ENCODE measurements around the gene CHAT. TPM values are rescaled to one million over a fixed set of nuclear protein-coding genes. Genes with fewer than 3 reads are reported as not detected.

Gene CHAT
- polyA plus RNA-seq, 1 donor from 2014 or later, result not detected

GRCh38 chr10:49624629-49625028 is 10.8 kb downstream of the CHAT start:
- H3K79me2 ChIP-seq (replicated peaks; ENCODE audit: insufficient read depth, low read length), result no peaks in the 10 kb centered on the region
- H3K9me2 ChIP-seq (ENCODE audit: insufficient read depth, low read length), result no peaks in the 10 kb centered on the region
- H3K27ac ChIP-seq (ENCODE audit: low read length), result no peak overlapping the region
- peaks cover 3% of the 10 kb centered on the region for H3K27me3 ChIP-seq (ENCODE audit: insufficient read depth, low read depth, low read length)
- no peak overlapping the region for H3K9ac ChIP-seq (ENCODE audit: low read length)
- no peak overlapping the region for H3K4me2 ChIP-seq (ENCODE audit: low read length)
- no peak overlapping the region for H2AFZ ChIP-seq (ENCODE audit: low read depth, low read length)
- H3F3A ChIP-seq (ENCODE audit: insufficient read depth, low read length, poor library complexity, severe bottlenecking), result no peaks in the 10 kb centered on the region
- TF ChIP-seq POLR2AphosphoS5 (IDR thresholded peaks at IDR 0.05), result no peak
- TF ChIP-seq REST (IDR thresholded peaks at IDR 0.05; ENCODE audit: borderline replicate concordance), result no peak
- no peak for TF ChIP-seq EP300 (conservative IDR thresholded peaks at IDR 0.05; ENCODE audit: poor library complexity, severe bottlenecking)
- TF ChIP-seq SMC3 (conservative IDR thresholded peaks at IDR 0.05; ENCODE audit: poor library complexity), result no peak
- TF ChIP-seq RAD21 (conservative IDR thresholded peaks at IDR 0.05), result no peak
- TF ChIP-seq CTCF (IDR thresholded peaks at IDR 0.05; ENCODE audit: poor library complexity, severe bottlenecking), result no peak
- no peak for TF ChIP-seq TAF1 (IDR thresholded peaks at IDR 0.05; ENCODE audit: low read depth)
- no peak for TF ChIP-seq MXI1 (conservative IDR thresholded peaks at IDR 0.05; ENCODE audit: poor library complexity, severe bottlenecking)
- TF ChIP-seq EZH2 (IDR thresholded peaks at IDR 0.05; ENCODE audit: borderline replicate concordance, insufficient read depth, low read length, poor library complexity, severe bottlenecking), result no peak
- no peaks in the 10 kb centered on the region for H4K20me1 ChIP-seq (ENCODE audit: insufficient read depth)
- no peaks in the 10 kb centered on the region for H3K36me3 ChIP-seq (ENCODE audit: insufficient read depth, low read length)
- H3K9me3 ChIP-seq (ENCODE audit: low read length), result no peaks in the 10 kb centered on the region
- H3K4me3 ChIP-seq (ENCODE audit: low read length), result no peak overlapping the region

GRCh38 chr10:49625411-49625810 is 11.6 kb downstream of the CHAT start:
- H3K27me3 ChIP-seq (ENCODE audit: insufficient read depth, low read depth, low read length), result no peaks in the 10 kb centered on the region
- H3K79me2 ChIP-seq (replicated peaks; ENCODE audit: insufficient read depth, low read length), result no peaks in the 10 kb centered on the region
- no peaks in the 10 kb centered on the region for H4K20me1 ChIP-seq (ENCODE audit: insufficient read depth)
- no peaks in the 10 kb centered on the region for H3K9me2 ChIP-seq (ENCODE audit: insufficient read depth, low read length)
- no peaks in the 10 kb centered on the region for H3F3A ChIP-seq (ENCODE audit: insufficient read depth, low read length, poor library complexity, severe bottlenecking)
- no peak overlapping the region for H3K27ac ChIP-seq (ENCODE audit: low read length)
- H3K9ac ChIP-seq (ENCODE audit: low read length), result no peak overlapping the region
- H3K4me2 ChIP-seq (ENCODE audit: low read length), result no peak overlapping the region
- H3K36me3 ChIP-seq (ENCODE audit: insufficient read depth, low read length), result no peaks in the 10 kb centered on the region
- no peaks in the 10 kb centered on the region for H3K9me3 ChIP-seq (ENCODE audit: low read length)
- no peak overlapping the region for H3K4me3 ChIP-seq (ENCODE audit: low read length)
- H2AFZ ChIP-seq (ENCODE audit: low read depth, low read length), result no peak overlapping the region
- no peak for TF ChIP-seq MXI1 (conservative IDR thresholded peaks at IDR 0.05; ENCODE audit: poor library complexity, severe bottlenecking)
- TF ChIP-seq SMC3 (conservative IDR thresholded peaks at IDR 0.05; ENCODE audit: poor library complexity), result no peak
- TF ChIP-seq CTCF (IDR thresholded peaks at IDR 0.05; ENCODE audit: poor library complexity, severe bottlenecking), result no peak
- TF ChIP-seq EZH2 (IDR thresholded peaks at IDR 0.05; ENCODE audit: borderline replicate concordance, insufficient read depth, low read length, poor library complexity, severe bottlenecking), result no peak
- TF ChIP-seq RAD21 (conservative IDR thresholded peaks at IDR 0.05), result no peak
- no peak for TF ChIP-seq REST (IDR thresholded peaks at IDR 0.05; ENCODE audit: borderline replicate concordance)
- TF ChIP-seq EP300 (conservative IDR thresholded peaks at IDR 0.05; ENCODE audit: poor library complexity, severe bottlenecking), result no peak
- no peak for TF ChIP-seq POLR2AphosphoS5 (IDR thresholded peaks at IDR 0.05)
- TF ChIP-seq TAF1 (IDR thresholded peaks at IDR 0.05; ENCODE audit: low read depth), result no peak

Measured in neural cell (in vitro differentiated cells).